ENCODE results near the gene ZNF629.

The ZNF629 gene

GRCh38 chr16:30786115-30786935, 680 bp downstream of the ZNF629 start:
- DNase-seq (ENCODE audit: low read depth) = no peak

GRCh38 chr16:30785126-30786106, 1.6 kb downstream of the ZNF629 start:
- DNase-seq (ENCODE audit: low read depth) = no peak

DNA sequence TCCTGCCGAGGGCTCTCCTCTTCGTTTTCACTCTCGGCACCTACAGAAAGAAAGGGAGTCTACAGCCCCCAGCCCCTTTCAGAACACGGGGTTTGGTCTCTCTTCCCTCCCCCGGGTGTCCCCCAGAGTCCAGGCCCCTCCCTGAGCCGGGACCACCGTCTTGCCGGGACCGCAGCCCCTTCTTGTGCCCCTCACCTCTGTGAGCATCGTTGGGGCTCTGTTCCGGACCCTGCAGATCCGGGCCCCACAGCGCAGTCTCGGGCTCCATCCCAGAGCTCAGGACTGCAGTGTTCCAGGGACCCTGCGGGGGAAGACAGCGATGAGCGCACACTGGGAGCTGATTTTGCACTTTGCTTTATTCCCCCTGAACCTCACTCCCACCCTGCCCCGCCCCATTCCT, 2.8 kb downstream of the ZNF629 start:
- DNase-seq (ENCODE audit: low read depth) = no peak

DNA sequence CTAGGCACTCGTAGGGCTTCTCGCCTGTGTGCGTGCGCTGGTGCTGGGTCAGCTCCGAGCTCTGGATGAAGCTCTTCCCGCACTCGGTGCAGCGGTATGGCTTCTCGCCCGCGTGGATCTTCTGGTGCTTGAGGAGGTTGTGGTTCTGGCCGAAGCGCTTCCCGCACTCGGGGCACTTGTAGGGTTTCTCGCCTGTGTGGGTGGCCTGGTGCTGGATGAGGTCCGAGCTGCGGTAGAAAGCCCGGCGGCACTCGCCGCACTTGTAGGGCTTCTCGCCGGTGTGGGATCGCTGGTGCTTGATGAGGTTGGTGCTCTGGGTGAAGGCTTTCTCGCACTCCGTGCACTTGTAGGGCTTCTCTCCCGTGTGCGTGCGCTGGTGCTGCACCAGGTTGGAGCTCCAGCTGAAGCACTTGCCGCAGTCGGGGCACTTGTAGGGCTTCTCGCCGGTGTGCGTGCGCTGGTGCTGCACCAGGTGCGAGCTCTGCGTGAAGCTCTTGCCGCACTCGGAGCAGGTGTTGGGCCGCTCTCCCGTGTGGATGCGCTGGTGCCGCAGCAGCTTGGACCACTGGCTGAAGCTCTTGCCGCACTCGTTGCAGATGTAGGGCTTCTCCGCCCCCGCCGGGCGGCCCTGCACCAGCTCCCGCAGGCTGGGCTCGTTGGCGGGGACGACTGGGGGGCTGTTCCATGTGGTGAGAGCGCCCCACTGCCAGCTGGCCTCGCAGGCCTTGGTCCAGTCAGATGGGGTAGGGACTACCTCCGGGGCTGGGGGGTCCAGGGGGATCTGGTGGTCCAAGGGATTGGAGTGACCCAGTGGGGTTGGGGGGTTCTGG, 3.5 kb downstream of the ZNF629 start:
- no peak for DNase-seq (ENCODE audit: low read depth)

- DNase-seq (ENCODE audit: low read depth) = no peak
Observed at GRCh38 chr16:30782486-30783279, 4.3 kb downstream of the ZNF629 start.

GRCh38 chr16:30780549-30780948, 6.5 kb downstream of the ZNF629 start:
- DNase-seq (ENCODE audit: low read depth) = no peak

GRCh38 chr16:30780021-30780420, 7.0 kb downstream of the ZNF629 start:
- DNase-seq (ENCODE audit: low read depth) = no peak

- no peak for DNase-seq (ENCODE audit: low read depth)
Observed at GRCh38 chr16:30779596-30779995, 7.4 kb downstream of the ZNF629 start.

- DNase-seq (ENCODE audit: low read depth) = no peak
Observed at GRCh38 chr16:30778549-30779244, 8.3 kb downstream of the ZNF629 start.

GRCh38 chr16:30777591-30778297, 9.3 kb downstream of the ZNF629 start:
- no peak for DNase-seq (ENCODE audit: low read depth)

DNA sequence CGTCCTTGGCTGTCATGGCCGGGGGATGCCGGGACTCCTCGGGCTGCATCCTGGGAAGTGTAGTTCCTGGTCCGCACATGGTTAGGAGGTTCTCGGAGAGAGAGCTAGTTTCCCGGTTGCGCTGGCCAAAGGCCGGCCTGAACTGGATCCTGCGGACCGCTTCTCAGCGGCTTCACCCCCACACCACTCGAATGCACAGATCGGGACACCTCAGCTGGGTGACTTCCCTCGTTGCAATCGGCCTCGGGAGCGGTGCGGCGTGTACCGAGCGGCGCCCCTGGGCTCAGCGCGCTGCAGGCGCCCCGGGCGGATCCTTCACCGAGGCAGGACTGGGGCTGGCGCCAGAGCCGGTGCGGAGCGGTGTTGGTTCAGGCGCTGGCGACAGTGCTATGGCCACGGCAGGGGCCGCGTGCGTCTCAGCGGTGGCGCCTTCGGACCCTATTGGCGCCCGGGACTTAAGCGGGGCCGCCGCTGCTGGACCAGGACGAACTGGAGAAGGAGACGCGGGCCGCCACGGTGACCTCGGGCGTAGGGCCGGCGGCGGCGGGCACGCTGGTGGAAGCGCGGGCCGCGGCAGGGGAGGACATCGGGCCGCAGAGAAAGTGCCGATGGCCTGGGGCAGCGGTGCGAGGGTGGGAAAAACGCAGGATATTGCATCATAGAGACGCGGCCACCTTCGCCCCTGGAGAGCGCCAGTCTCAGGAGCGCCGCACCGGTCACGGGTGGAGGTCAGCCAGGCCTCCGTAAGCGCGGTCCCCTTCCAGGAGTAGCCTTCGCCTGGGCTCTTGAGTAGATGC, 11.4 kb downstream of the ZNF629 start:
- peak; percentile 32 for DNase-seq (ENCODE audit: low read depth)

- DNase-seq (ENCODE audit: low read depth) = no peak
Observed at GRCh38 chr16:30775131-30775391, 11.9 kb downstream of the ZNF629 start.

GRCh38 chr16:30774367-30775130, 12.5 kb downstream of the ZNF629 start:
- no peak for DNase-seq (ENCODE audit: low read depth)

DNA sequence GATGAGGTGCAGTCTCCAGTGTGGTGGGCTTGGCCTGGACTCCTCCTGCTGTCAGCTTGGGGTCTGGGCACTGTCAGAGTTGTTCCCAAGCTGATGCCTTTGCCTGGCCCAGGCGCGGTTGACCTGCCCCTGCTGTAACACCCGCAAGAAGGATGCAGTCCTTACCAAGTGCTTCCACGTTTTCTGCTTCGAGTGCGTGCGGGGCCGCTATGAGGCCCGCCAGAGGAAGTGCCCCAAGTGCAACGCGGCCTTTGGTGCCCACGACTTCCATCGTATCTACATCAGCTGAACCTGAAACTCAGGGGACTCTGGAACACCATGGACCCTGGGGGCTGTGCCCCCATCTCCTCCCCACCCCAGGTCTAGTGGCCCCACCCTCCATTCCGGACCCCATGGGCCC, 13.2 kb downstream of the ZNF629 start:
- DNase-seq (ENCODE audit: low read depth) = no peak

- DNase-seq (ENCODE audit: low read depth) = no peak
Observed at GRCh38 chr16:30771726-30772125, 15.3 kb downstream of the ZNF629 start.

DNA sequence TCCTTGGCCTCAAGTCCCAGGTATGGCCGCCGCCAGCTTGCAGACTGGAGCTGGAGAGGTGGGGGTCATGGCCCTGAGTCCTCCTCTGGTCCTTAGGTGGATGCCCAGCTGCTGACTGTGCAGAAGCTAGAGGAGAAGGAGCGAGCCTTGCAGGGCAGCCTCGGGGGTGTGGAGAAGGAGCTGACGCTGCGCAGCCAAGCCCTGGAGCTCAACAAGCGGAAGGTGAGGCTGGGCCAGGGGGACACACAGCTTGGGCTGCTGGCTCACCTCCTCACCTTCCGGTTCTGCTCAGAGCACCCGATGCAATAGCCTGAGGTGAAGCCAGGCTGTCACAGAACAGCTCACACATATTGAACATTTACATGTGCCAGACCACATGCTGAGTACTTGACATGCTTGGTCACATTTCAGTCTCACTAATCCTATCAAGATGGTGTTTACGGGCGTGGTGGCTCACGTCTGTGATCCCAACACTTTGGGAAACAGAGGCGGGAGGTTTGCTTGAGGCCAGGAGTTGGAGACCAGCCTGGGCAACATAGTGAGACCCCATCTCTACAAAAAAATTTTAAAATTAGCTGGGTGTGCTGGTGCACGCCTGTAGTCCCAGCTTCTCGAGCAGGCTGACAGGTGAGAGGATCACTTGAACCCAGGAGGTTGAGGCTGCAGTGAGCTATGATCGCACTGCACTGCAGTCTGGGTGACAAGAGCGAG, 17.5 kb downstream of the ZNF629 start:
- no peak for DNase-seq (ENCODE audit: low read depth)

- DNase-seq (ENCODE audit: low read depth) = no peak
Observed at GRCh38 chr16:30768583-30769181, 18.3 kb downstream of the ZNF629 start.
